K562 (cell line): ENCODE data around the gene CAPN2. TPM values are rescaled to one million over a fixed set of nuclear protein-coding genes. Genes with fewer than 3 reads are reported as not detected.

Source experiments
- ATF1 ChIP-seq, 2 experiments: fragments of 450-650 bp in 1 of 2; IDR thresholded peaks; 2 replicates each; pipeline ENCODE4 v1.6.1; 2016; ENCODE audit warnings: missing compliant biosample characterization in 1 of 2, missing genetic modification characterization in 1 of 2
- CHD4 ChIP-seq: fragments of 200-600 bp; sonication (generic); IDR thresholded peaks from 3 replicates; pipeline ENCODE4 v1.6.1; 2012; ENCODE audit warnings: low read depth, mild to moderate bottlenecking, mixed read lengths, low read length, inconsistent platforms; ENCODE audit not compliant: insufficient read depth, insufficient replicate concordance, poor library complexity, severe bottlenecking
- CLOCK ChIP-seq: fragments of 250-450 bp; sonication (Bioruptor Pico); IDR thresholded peaks from 2 replicates; pipeline ENCODE4 v1.4.0; 2020; ENCODE audit warnings: mild to moderate bottlenecking, moderate library complexity, borderline replicate concordance
- ELF4 ChIP-seq: fragments of 450-650 bp; formaldehyde crosslinking; IDR thresholded peaks from 2 replicates; pipeline ENCODE4 v1.4.0; 2022; ENCODE audit warnings: missing genetic modification characterization
- EP300 ChIP-seq: IDR thresholded peaks from 2 replicates; pipeline ENCODE4 v1.6.1; 2012; ENCODE audit warnings: low read length, improper control_type of control experiment
- FOXA1 ChIP-seq: fragments of 450-650 bp; IDR thresholded peaks from 2 replicates; pipeline ENCODE4 v1.6.1; 2016; ENCODE audit warnings: mild to moderate bottlenecking, borderline replicate concordance
- HNRNPUL1 ChIP-seq: fragments of 200-400 bp; formaldehyde crosslinking; IDR thresholded peaks from 2 replicates; pipeline ENCODE4 v1.6.1; 2017; ENCODE audit warnings: low read length
- KDM1A ChIP-seq, 2 experiments: fragments of 450-650 bp; IDR thresholded peaks; 2 replicates each; pipeline ENCODE4 v1.6.1; 2016; ENCODE audit warnings: mild to moderate bottlenecking in 2 of 2
- MAFG ChIP-seq: fragments of 450-650 bp; conservative IDR thresholded peaks from 2 replicates; pipeline ENCODE4 v1.6.1; 2016; ENCODE audit warnings: missing genetic modification characterization, missing compliant biosample characterization
- PPARD ChIP-seq: fragments of 250-450 bp; sonication (Bioruptor Pico); IDR thresholded peaks from 2 replicates; pipeline ENCODE4 v1.8.0; 2022; ENCODE audit warnings: inconsistent platforms, mild to moderate bottlenecking, moderate library complexity
- PTRF ChIP-seq: fragments of 450-650 bp; IDR thresholded peaks from 2 replicates; pipeline ENCODE4 v1.6.1; 2016; ENCODE audit warnings: mild to moderate bottlenecking, missing genetic modification characterization, missing compliant biosample characterization
- RAD21 ChIP-seq, 2 experiments: fragments of 250-450 bp in 1 of 2; fragments of 450-650 bp in 1 of 2; sonication (Bioruptor Pico) in 1 of 2; formaldehyde crosslinking in 1 of 2; IDR thresholded peaks in 1 of 2; conservative IDR thresholded peaks in 1 of 2; 2 replicates each; pipeline versions ENCODE4 v1.4.0 to v1.8.0; 2020 to 2022; ENCODE audit warnings: mild to moderate bottlenecking in 2 of 2, moderate library complexity in 1 of 2
- RBM22 ChIP-seq: fragments of 200-400 bp; formaldehyde crosslinking; IDR thresholded peaks from 2 replicates; pipeline ENCODE4 v1.6.1; 2018; ENCODE audit warnings: low read length, low read depth; ENCODE audit not compliant: poor library complexity, severe bottlenecking
- TAF1 ChIP-seq: IDR thresholded peaks from 2 replicates; pipeline ENCODE4 v1.6.1; 2011; ENCODE audit warnings: mild to moderate bottlenecking, low read length, moderate library complexity; ENCODE audit not compliant: insufficient read depth, control insufficient read depth, severe bottlenecking; ENCODE audit errors: extremely low read depth
- TAF7 ChIP-seq: fragments of 450-650 bp; IDR thresholded peaks from 2 replicates; pipeline ENCODE4 v1.6.1; 2016; ENCODE audit warnings: missing genetic modification characterization, missing compliant biosample characterization
- ZNF436 ChIP-seq: fragments of 250-450, 450-650 bp; sonication (Bioruptor Pico); formaldehyde crosslinking; IDR thresholded peaks from 2 replicates; pipeline ENCODE4 v1.7.0; 2020; ENCODE audit warnings: mild to moderate bottlenecking
- ZNF785 ChIP-seq: fragments of 250-450 bp; sonication (Bioruptor Pico); IDR thresholded peaks from 2 replicates; pipeline ENCODE4 v1.4.0; 2020; ENCODE audit warnings: mild to moderate bottlenecking
- polyA plus RNA-seq, 8 experiments: library from polyadenylated mRNA; depleted of rRNA in 4 of 8; stranded (reverse) in 5 of 8; unstranded in 3 of 8; fragments of >200 nt; fragmentation: Nextera tagmentation in 2 of 8; fragmentation: Illumina TruSeq in 1 of 8; extraction: Ambion mirVana in 2 of 8; extraction: Trizol in 1 of 8; gene quantifications; 2 replicates each; pipeline versions ENCODE4 v1.2.1 to v1.2.3, GENCODE V29; 2011 to 2014; ENCODE audit warnings: inconsistent platforms in 1 of 8, missing spikeins in 1 of 8
- total RNA-seq, 7 experiments: library from RNA; depleted of rRNA in 6 of 7; stranded (reverse); fragments of >200 nt in 6 of 7; fragmentation: Illumina TruSeq in 2 of 7; extraction: Trizol in 2 of 7; gene quantifications; 2 replicates each; pipeline versions ENCODE4 v1.2.1 to v1.2.3, GENCODE V29; 2011 to 2021; ENCODE audit warnings: low replicate concordance in 1 of 7
- TF ChIP-seq, protein P1 (sequence below): sonication (generic); formaldehyde crosslinking; IDR thresholded peaks from 2 replicates; pipeline ENCODE4 v1.8.1; 2022; ENCODE audit warnings: missing genetic modification reagents
- TF ChIP-seq, protein P2 (sequence below): fragments of 450-650 bp; formaldehyde crosslinking; IDR thresholded peaks from 2 replicates; pipeline ENCODE4 v1.4.0; 2020; ENCODE audit warnings: mild to moderate bottlenecking, moderate library complexity
- TF ChIP-seq, protein P3 (sequence below): IDR thresholded peaks from 2 replicates; pipeline ENCODE4 v1.6.1; 2011; ENCODE audit warnings: borderline replicate concordance, low read depth, mild to moderate bottlenecking, moderate library complexity, low read length; ENCODE audit not compliant: insufficient read depth, poor library complexity, severe bottlenecking

CAPN2 gene
- total and polyA plus RNA-seq, 9 of the 15 experiments (the other 6 are each of a cell fraction or from before 2014, with no cell fraction given), result 24.6 to 157 (median 101) TPM

GRCh38 chr1:223788746-223789415 lies 76.5 kb downstream of the CAPN2 start (continued):
- TF ChIP-seq, protein P1, sequence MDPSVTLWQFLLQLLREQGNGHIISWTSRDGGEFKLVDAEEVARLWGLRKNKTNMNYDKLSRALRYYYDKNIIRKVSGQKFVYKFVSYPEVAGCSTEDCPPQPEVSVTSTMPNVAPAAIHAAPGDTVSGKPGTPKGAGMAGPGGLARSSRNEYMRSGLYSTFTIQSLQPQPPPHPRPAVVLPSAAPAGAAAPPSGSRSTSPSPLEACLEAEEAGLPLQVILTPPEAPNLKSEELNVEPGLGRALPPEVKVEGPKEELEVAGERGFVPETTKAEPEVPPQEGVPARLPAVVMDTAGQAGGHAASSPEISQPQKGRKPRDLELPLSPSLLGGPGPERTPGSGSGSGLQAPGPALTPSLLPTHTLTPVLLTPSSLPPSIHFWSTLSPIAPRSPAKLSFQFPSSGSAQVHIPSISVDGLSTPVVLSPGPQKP (CRISPR knock-in tag), result no peak
- peak; percentile 85 for TF ChIP-seq ELF4 (CRISPR knock-in tag)
- TF ChIP-seq PTRF, result peak; percentile 39; the same call in 1 of the 2 replicates
- TF ChIP-seq RBM22, result no peak
- TF ChIP-seq RAD21 (CRISPR knock-in tag; conservative IDR thresholded peaks at IDR 0.05 in 1 of 2, IDR thresholded peaks at IDR 0.05 in 1 of 2), result peak; percentile 20 to 43; a peak in 3 of 4 replicates
- no peak for TF ChIP-seq ZNF785 (CRISPR knock-in tag)
- no peak for TF ChIP-seq ATF1 (CRISPR knock-in tag; IDR thresholded peaks at IDR 0.05)
- TF ChIP-seq ATF1 (tag; IDR thresholded peaks at IDR 0.05), result peak; percentile 82
- TF ChIP-seq FOXA1, result no peak; the same call in 1 of the 2 replicates
- no peak for TF ChIP-seq ZNF436 (CRISPR knock-in tag)
- peak; percentile 99 for TF ChIP-seq EP300
- peak; percentile 92 for TF ChIP-seq MAFG
- no peak for TF ChIP-seq HNRNPUL1
- no peak for TF ChIP-seq CHD4
- TF ChIP-seq CLOCK (CRISPR knock-in tag), result no peak
- TF ChIP-seq TAF1, result peak; percentile 69
- TF ChIP-seq TAF7, result 0 out of 2 replicates have a peak, but pooled peaks have one; percentile 10
- peak; percentile 87 to 91 for TF ChIP-seq KDM1A (IDR thresholded peaks at IDR 0.05)
- TF ChIP-seq, protein P2, sequence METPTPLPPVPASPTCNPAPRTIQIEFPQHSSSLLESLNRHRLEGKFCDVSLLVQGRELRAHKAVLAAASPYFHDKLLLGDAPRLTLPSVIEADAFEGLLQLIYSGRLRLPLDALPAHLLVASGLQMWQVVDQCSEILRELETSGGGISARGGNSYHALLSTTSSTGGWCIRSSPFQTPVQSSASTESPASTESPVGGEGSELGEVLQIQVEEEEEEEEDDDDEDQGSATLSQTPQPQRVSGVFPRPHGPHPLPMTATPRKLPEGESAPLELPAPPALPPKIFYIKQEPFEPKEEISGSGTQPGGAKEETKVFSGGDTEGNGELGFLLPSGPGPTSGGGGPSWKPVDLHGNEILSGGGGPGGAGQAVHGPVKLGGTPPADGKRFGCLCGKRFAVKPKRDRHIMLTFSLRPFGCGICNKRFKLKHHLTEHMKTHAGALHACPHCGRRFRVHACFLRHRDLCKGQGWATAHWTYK (CRISPR knock-in tag), result peak; percentile 95
- no peak for TF ChIP-seq PPARD
- TF ChIP-seq, protein P3, sequence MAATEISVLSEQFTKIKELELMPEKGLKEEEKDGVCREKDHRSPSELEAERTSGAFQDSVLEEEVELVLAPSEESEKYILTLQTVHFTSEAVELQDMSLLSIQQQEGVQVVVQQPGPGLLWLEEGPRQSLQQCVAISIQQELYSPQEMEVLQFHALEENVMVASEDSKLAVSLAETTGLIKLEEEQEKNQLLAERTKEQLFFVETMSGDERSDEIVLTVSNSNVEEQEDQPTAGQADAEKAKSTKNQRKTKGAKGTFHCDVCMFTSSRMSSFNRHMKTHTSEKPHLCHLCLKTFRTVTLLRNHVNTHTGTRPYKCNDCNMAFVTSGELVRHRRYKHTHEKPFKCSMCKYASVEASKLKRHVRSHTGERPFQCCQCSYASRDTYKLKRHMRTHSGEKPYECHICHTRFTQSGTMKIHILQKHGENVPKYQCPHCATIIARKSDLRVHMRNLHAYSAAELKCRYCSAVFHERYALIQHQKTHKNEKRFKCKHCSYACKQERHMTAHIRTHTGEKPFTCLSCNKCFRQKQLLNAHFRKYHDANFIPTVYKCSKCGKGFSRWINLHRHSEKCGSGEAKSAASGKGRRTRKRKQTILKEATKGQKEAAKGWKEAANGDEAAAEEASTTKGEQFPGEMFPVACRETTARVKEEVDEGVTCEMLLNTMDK, result no peak
